ENCODE data around the gene ADRA2C.

Gene ADRA2C

DNA sequence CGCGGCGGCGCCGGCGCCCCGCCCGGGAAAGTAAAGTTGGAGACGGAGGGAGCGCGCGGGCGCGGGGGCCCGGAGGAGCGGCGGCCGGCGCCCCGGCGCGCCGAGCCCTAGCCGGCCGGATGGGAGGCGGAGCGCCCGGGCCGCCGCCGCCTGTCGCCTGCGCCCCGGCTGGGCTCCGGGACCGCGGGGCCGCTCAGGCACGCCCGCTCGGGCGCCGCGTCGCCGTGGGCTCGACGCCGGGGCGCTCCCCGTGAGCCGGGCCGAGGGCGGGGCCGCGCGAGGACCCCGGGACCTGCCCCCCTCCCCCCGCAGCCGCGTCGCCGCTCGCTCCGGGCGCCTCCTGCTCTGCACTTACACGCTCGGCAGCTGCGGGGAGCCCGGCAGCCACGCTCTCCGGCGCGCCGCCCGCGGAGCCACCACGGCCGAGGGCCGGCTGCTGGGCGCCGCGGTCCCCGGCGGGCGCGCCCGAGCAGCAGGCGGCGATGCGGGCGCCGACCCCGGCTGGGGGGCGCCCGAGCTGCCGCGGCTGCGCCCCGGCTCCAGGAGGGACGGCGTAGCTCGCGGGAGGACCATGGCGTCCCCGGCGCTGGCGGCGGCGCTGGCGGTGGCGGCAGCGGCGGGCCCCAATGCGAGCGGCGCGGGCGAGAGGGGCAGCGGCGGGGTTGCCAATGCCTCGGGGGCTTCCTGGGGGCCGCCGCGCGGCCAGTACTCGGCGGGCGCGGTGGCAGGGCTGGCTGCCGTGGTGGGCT lies at the start of gene ADRA2C:
Gene ADRA2C, plus strand, starts transcription at position 350 of the 749 bp plus-strand sequence. Its CDS starts 222 bp downstream, at position 572.
- Histone ChIP-seq H3K9ac (ENCODE audit: low read depth, low read length) (no peak within 1 kb of the TSS), H3K4me1 (ENCODE audit: control insufficient read depth, insufficient read depth, low read length) (peaks cover 2% of the 10 kb centered on the region), H3K9me3 (ENCODE audit: control insufficient read depth, insufficient read depth, low read length) (no peaks in the 10 kb centered on the region), H3K4me3 (ENCODE audit: low read depth, low read length) (peak within 1 kb of the TSS; percentile 52), H3K36me3 (ENCODE audit: control insufficient read depth, insufficient read depth, low read length) (no peaks in the 10 kb centered on the region), H3K27me3 (ENCODE audit: control insufficient read depth, insufficient read depth, low read length) (peaks cover 18% of the 10 kb centered on the region)

GRCh38 chr4:3716631-3717235 lies 49.5 kb upstream of the ADRA2C start:
- Histone ChIP-seq H3K4me1 (ENCODE audit: control insufficient read depth, insufficient read depth, low read length) (no peaks in the 10 kb centered on the region), H3K4me3 (ENCODE audit: low read depth, low read length) (no peak overlapping the region), H3K9ac (ENCODE audit: low read depth, low read length) (no peak overlapping the region), H3K36me3 (ENCODE audit: control insufficient read depth, insufficient read depth, low read length) (no peaks in the 10 kb centered on the region), H3K9me3 (ENCODE audit: control insufficient read depth, insufficient read depth, low read length) (no peaks in the 10 kb centered on the region), H3K27me3 (ENCODE audit: control insufficient read depth, insufficient read depth, low read length) (no peaks in the 10 kb centered on the region)

DNA sequence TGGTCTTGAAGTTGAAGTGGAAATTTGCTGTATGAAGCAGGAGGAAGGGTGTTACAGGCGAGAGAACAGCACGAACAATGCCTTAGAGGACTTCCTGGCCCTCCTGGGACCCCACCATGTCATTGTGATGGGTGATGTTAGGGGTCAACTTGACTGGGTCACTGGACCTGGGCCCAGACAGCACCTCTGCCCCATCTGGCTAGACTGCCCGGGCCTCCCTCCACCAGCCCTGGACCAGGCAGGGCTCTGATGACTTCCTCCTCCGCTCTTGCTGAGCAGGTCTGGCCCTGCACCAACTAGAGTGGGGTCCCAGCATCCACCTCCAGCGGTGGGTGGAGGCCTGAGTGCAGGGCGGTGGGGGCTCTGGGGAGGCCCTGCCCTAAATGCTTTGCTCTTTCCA lies 48.9 kb upstream of the ADRA2C start:
- H3K36me3 ChIP-seq (ENCODE audit: control insufficient read depth, insufficient read depth, low read length): no peaks in the 10 kb centered on the region
- no peaks in the 10 kb centered on the region for H3K9me3 ChIP-seq (ENCODE audit: control insufficient read depth, insufficient read depth, low read length)
- no peak overlapping the region for H3K9ac ChIP-seq (ENCODE audit: low read depth, low read length)
- H3K27me3 ChIP-seq (ENCODE audit: control insufficient read depth, insufficient read depth, low read length): no peaks in the 10 kb centered on the region
- H3K4me3 ChIP-seq (ENCODE audit: low read depth, low read length): no peak overlapping the region
- H3K4me1 ChIP-seq (ENCODE audit: control insufficient read depth, insufficient read depth, low read length): no peaks in the 10 kb centered on the region

DNA sequence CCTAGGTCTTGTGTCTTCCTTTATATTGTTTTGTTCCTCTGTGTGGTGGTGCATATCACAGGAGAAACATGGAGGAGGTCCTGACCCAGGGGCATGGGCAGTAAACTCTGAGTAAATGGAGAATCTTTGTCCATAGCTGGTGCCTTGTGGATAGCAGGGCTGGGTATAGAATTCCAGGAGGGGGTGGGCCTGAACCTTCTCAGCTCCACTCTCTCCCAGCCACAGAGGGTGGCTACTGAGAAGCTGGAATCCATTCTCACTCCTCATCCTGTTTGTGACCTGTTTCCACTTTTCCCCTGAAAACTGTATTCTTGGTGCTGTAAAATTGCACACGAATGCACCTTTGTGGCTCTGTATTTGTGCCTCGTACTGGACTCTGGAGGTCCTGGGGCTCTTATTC lies 47.7 kb upstream of the ADRA2C start:
- Histone ChIP-seq H3K9ac (ENCODE audit: low read depth, low read length) (no peak overlapping the region), H3K4me1 (ENCODE audit: control insufficient read depth, insufficient read depth, low read length) (no peaks in the 10 kb centered on the region), H3K4me3 (ENCODE audit: low read depth, low read length) (no peak overlapping the region), H3K27me3 (ENCODE audit: control insufficient read depth, insufficient read depth, low read length) (no peaks in the 10 kb centered on the region), H3K9me3 (ENCODE audit: control insufficient read depth, insufficient read depth, low read length) (no peaks in the 10 kb centered on the region), H3K36me3 (ENCODE audit: control insufficient read depth, insufficient read depth, low read length) (no peaks in the 10 kb centered on the region)

- H3K4me1 ChIP-seq (ENCODE audit: control insufficient read depth, insufficient read depth, low read length): no peaks in the 10 kb centered on the region
- no peak overlapping the region for H3K4me3 ChIP-seq (ENCODE audit: low read depth, low read length)
- no peak overlapping the region for H3K9ac ChIP-seq (ENCODE audit: low read depth, low read length)
- no peaks in the 10 kb centered on the region for H3K36me3 ChIP-seq (ENCODE audit: control insufficient read depth, insufficient read depth, low read length)
- H3K9me3 ChIP-seq (ENCODE audit: control insufficient read depth, insufficient read depth, low read length): no peaks in the 10 kb centered on the region
- H3K27me3 ChIP-seq (ENCODE audit: control insufficient read depth, insufficient read depth, low read length): no peaks in the 10 kb centered on the region
Measured at GRCh38 chr4:3719191-3719590, 47.0 kb upstream of the ADRA2C start.

DNA sequence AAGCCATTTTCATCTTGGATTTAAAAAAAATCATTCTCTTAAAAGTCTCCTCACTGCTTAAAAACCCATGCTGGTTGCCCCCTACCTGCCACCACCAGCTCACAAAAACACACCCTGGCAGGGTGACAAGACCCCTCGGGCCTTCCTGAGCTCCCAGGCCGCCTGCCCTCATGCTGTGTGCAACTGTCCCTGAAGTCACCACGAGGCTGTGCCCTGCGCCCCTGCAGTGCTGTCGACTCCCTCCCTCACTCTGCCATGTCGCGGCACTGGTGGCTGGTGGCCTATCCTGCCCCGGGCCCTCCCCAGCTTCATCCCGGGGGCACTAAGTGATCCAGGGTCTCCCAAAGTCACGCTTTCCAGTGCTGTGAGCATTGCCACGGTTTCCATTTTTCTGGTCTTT lies 46.3 kb upstream of the ADRA2C start:
- H3K4me1 ChIP-seq (ENCODE audit: control insufficient read depth, insufficient read depth, low read length): no peaks in the 10 kb centered on the region
- H3K36me3 ChIP-seq (ENCODE audit: control insufficient read depth, insufficient read depth, low read length): no peaks in the 10 kb centered on the region
- no peak overlapping the region for H3K4me3 ChIP-seq (ENCODE audit: low read depth, low read length)
- H3K9me3 ChIP-seq (ENCODE audit: control insufficient read depth, insufficient read depth, low read length): no peaks in the 10 kb centered on the region
- no peak overlapping the region for H3K9ac ChIP-seq (ENCODE audit: low read depth, low read length)
- peaks cover 2% of the 10 kb centered on the region for H3K27me3 ChIP-seq (ENCODE audit: control insufficient read depth, insufficient read depth, low read length)

GRCh38 chr4:3720466-3720865 lies 45.7 kb upstream of the ADRA2C start:
- Histone ChIP-seq H3K9ac (ENCODE audit: low read depth, low read length) (no peak overlapping the region), H3K9me3 (ENCODE audit: control insufficient read depth, insufficient read depth, low read length) (no peaks in the 10 kb centered on the region), H3K36me3 (ENCODE audit: control insufficient read depth, insufficient read depth, low read length) (no peaks in the 10 kb centered on the region), H3K4me3 (ENCODE audit: low read depth, low read length) (no peak overlapping the region), H3K4me1 (ENCODE audit: control insufficient read depth, insufficient read depth, low read length) (peaks cover 2% of the 10 kb centered on the region), H3K27me3 (ENCODE audit: control insufficient read depth, insufficient read depth, low read length) (peaks cover 6% of the 10 kb centered on the region)

GRCh38 chr4:3721186-3721585 lies 45.0 kb upstream of the ADRA2C start:
- peaks cover 2% of the 10 kb centered on the region for H3K4me1 ChIP-seq (ENCODE audit: control insufficient read depth, insufficient read depth, low read length)
- peaks cover 10% of the 10 kb centered on the region for H3K27me3 ChIP-seq (ENCODE audit: control insufficient read depth, insufficient read depth, low read length)
- H3K36me3 ChIP-seq (ENCODE audit: control insufficient read depth, insufficient read depth, low read length): no peaks in the 10 kb centered on the region
- H3K4me3 ChIP-seq (ENCODE audit: low read depth, low read length): no peak overlapping the region
- H3K9me3 ChIP-seq (ENCODE audit: control insufficient read depth, insufficient read depth, low read length): no peaks in the 10 kb centered on the region
- no peak overlapping the region for H3K9ac ChIP-seq (ENCODE audit: low read depth, low read length)

- Histone ChIP-seq H3K9ac (ENCODE audit: low read depth, low read length) (no peak overlapping the region), H3K36me3 (ENCODE audit: control insufficient read depth, insufficient read depth, low read length) (no peaks in the 10 kb centered on the region)
Measured at GRCh38 chr4:3721627-3722026, 44.6 kb upstream of the ADRA2C start.

GRCh38 chr4:3722446-3723231 lies 43.5 kb upstream of the ADRA2C start:
- Histone ChIP-seq H3K9ac (ENCODE audit: low read depth, low read length) (no peak overlapping the region), H3K9me3 (ENCODE audit: control insufficient read depth, insufficient read depth, low read length) (no peaks in the 10 kb centered on the region), H3K4me3 (ENCODE audit: low read depth, low read length) (no peak overlapping the region), H3K36me3 (ENCODE audit: control insufficient read depth, insufficient read depth, low read length) (no peaks in the 10 kb centered on the region), H3K4me1 (ENCODE audit: control insufficient read depth, insufficient read depth, low read length) (peaks cover 2% of the 10 kb centered on the region), H3K27me3 (ENCODE audit: control insufficient read depth, insufficient read depth, low read length) (peaks cover 15% of the 10 kb centered on the region)

More at GRCh38 chr4:3721627-3722026, 44.6 kb upstream of the ADRA2C start:
- Histone ChIP-seq H3K4me1 (ENCODE audit: control insufficient read depth, insufficient read depth, low read length) (peaks cover 2% of the 10 kb centered on the region), H3K27me3 (ENCODE audit: control insufficient read depth, insufficient read depth, low read length) (peaks cover 14% of the 10 kb centered on the region), H3K4me3 (ENCODE audit: low read depth, low read length) (no peak overlapping the region), H3K9me3 (ENCODE audit: control insufficient read depth, insufficient read depth, low read length) (no peaks in the 10 kb centered on the region)

- Histone ChIP-seq H3K4me3 (ENCODE audit: low read depth, low read length) (no peak overlapping the region), H3K36me3 (ENCODE audit: control insufficient read depth, insufficient read depth, low read length) (no peaks in the 10 kb centered on the region), H3K4me1 (ENCODE audit: control insufficient read depth, insufficient read depth, low read length) (peaks cover 2% of the 10 kb centered on the region), H3K27me3 (ENCODE audit: control insufficient read depth, insufficient read depth, low read length) (peaks cover 15% of the 10 kb centered on the region), H3K9ac (ENCODE audit: low read depth, low read length) (no peak overlapping the region), H3K9me3 (ENCODE audit: control insufficient read depth, insufficient read depth, low read length) (no peaks in the 10 kb centered on the region)
Measured at GRCh38 chr4:3723232-3723642, 42.9 kb upstream of the ADRA2C start.

Data from iPS-15b (cell line).